ENCODE measurements around the gene BCL2L1.
"Not testable (repeated sequence)": the region's sequence is repeated elsewhere in the genome, so short reads cannot be mapped to it uniquely, and the experiment has no call there.

The BCL2L1 gene

GRCh38 chr20:31648104-31648503, 74.6 kb downstream of the BCL2L1 start:
- not testable (repeated sequence) for DNase-seq (ENCODE audit: low read depth)

GRCh38 chr20:31644701-31645100, 78.0 kb downstream of the BCL2L1 start:
- DNase-seq (ENCODE audit: low read depth) = no peak

- DNase-seq (ENCODE audit: low read depth) = no peak
Measured at GRCh38 chr20:31643522-31643921, 79.1 kb downstream of the BCL2L1 start.

- DNase-seq (ENCODE audit: low read depth) = no peak
Measured at GRCh38 chr20:31642837-31643236, 79.8 kb downstream of the BCL2L1 start.

- DNase-seq (ENCODE audit: low read depth) = no peak
Measured at GRCh38 chr20:31641391-31641790, 81.3 kb downstream of the BCL2L1 start.

- DNase-seq (ENCODE audit: low read depth) = no peak
Measured at GRCh38 chr20:31640259-31640658, 82.4 kb downstream of the BCL2L1 start.

- no peak for DNase-seq (ENCODE audit: low read depth)
Measured at GRCh38 chr20:31638816-31639215, 83.9 kb downstream of the BCL2L1 start.

GRCh38 chr20:31638317-31638716, 84.4 kb downstream of the BCL2L1 start:
- no peak for DNase-seq (ENCODE audit: low read depth)

- DNase-seq (ENCODE audit: low read depth) = no peak
Measured at GRCh38 chr20:31637660-31638059, 85.0 kb downstream of the BCL2L1 start, which contains the start of gene COX4I2. COX4I2 (plus strand) TSS chr20:31637912; CDS start chr20:31639018, 1,106 bp downstream.

- DNase-seq (ENCODE audit: low read depth) = no peak
Measured at GRCh38 chr20:31633339-31633914, 89.2 kb downstream of the BCL2L1 start.

- DNase-seq (ENCODE audit: low read depth) = no peak
Measured at GRCh38 chr20:31632548-31633338, 89.9 kb downstream of the BCL2L1 start.

GRCh38 chr20:31630187-31630790, 92.4 kb downstream of the BCL2L1 start:
- DNase-seq (ENCODE audit: low read depth) = no peak

- DNase-seq (ENCODE audit: low read depth) = not testable (repeated sequence)
Measured at GRCh38 chr20:31628057-31628456, 94.6 kb downstream of the BCL2L1 start.

- DNase-seq (ENCODE audit: low read depth) = not testable (repeated sequence)
Measured at GRCh38 chr20:31626534-31626933, 96.1 kb downstream of the BCL2L1 start.

- not testable (repeated sequence) for DNase-seq (ENCODE audit: low read depth)
Measured at GRCh38 chr20:31623123-31623505, 99.6 kb downstream of the BCL2L1 start.

- DNase-seq (ENCODE audit: low read depth) = no peak
Measured at GRCh38 chr20:31620246-31620645, 102.4 kb downstream of the BCL2L1 start.

GRCh38 chr20:31617432-31618104, 105.1 kb downstream of the BCL2L1 start:
- no peak for DNase-seq (ENCODE audit: low read depth)

- no peak for DNase-seq (ENCODE audit: low read depth)
Measured at GRCh38 chr20:31615416-31615815, 107.3 kb downstream of the BCL2L1 start.

All from GM04503 (cell line).